PC-9 (cell line): Measurements from ENCODE around the gene TMEM234.

Experiments
- EZH2 ChIP-seq: fragments of 200-600 bp; sonication (generic); IDR thresholded peaks from 2 replicates; pipeline ENCODE4 v1.8.0; 2017; ENCODE audit warnings: antibody characterized with exemption, low read depth
- TF ChIP-seq, protein P1 (sequence below): fragments of 200-600 bp; sonication (generic); conservative IDR thresholded peaks from 2 replicates; pipeline ENCODE4 v1.6.1; 2017; ENCODE audit warnings: mixed run types, antibody characterized with exemption, mild to moderate bottlenecking, moderate library complexity

DNA sequence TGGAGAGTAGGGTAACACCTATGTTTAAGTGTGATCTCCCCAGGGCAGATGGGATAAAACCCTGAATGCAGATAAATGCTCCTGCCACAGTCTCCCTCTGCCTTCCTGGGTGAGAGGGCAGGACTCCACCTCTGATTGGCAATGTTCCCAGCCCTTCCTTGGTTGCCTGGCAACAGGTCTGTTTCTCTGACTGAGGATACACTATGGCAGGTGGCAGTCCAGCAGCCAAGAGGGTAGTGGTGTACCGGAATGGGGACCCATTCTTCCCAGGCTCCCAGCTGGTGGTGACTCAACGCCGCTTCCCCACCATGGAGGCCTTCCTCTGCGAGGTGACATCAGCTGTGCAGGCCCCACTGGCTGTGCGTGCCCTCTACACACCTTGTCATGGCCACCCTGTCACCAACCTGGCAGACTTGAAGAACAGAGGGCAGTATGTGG is 13.2 kb downstream of the TMEM234 start, which contains the start of gene DCDC2B:
- TF ChIP-seq, protein P1, sequence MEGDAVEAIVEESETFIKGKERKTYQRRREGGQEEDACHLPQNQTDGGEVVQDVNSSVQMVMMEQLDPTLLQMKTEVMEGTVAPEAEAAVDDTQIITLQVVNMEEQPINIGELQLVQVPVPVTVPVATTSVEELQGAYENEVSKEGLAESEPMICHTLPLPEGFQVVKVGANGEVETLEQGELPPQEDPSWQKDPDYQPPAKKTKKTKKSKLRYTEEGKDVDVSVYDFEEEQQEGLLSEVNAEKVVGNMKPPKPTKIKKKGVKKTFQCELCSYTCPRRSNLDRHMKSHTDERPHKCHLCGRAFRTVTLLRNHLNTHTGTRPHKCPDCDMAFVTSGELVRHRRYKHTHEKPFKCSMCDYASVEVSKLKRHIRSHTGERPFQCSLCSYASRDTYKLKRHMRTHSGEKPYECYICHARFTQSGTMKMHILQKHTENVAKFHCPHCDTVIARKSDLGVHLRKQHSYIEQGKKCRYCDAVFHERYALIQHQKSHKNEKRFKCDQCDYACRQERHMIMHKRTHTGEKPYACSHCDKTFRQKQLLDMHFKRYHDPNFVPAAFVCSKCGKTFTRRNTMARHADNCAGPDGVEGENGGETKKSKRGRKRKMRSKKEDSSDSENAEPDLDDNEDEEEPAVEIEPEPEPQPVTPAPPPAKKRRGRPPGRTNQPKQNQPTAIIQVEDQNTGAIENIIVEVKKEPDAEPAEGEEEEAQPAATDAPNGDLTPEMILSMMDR = no peak
- no peak for TF ChIP-seq EZH2
